ENCODE results near the gene CSDE1. TPM values are rescaled to one million over a fixed set of nuclear protein-coding genes. Genes with fewer than 3 reads are reported as not detected.
"Not testable (repeated sequence)": the region's sequence is repeated elsewhere in the genome, so short reads cannot be mapped to it uniquely, and the experiment has no call there.

The CSDE1 gene
- 915 and 1,392 TPM in 2 replicates for total RNA-seq
- polyA plus RNA-seq: 332 and 374 TPM in 2 replicates
- 303 and 332 TPM in 2 replicates for polyA plus RNA-seq (2012)
- 111 and 113 TPM in 2 replicates for polyA minus RNA-seq (ENCODE audit: low replicate concordance)

GRCh38 chr1:114757455-114758255 is at the start of gene CSDE1:
Gene CSDE1 (minus strand): TSS chr1:114757984. CDS start chr1:114739890, 18,094 bp downstream.
- Histone ChIP-seq H3K4me2 (ENCODE audit: extremely low read depth, insufficient read depth, low read length) (peak within 1 kb of the TSS; percentile 98), H3K79me2 (ENCODE audit: control insufficient read depth, insufficient read depth, low read length) (peaks cover 51% of the 10 kb centered on the region), H4K20me1 (ENCODE audit: control insufficient read depth, extremely low read depth, insufficient read depth, low read length) (peaks cover 16% of the 10 kb centered on the region), H3K27ac (ENCODE audit: insufficient read depth, low read length) (peak within 1 kb of the TSS; percentile 100), H3K9me3 (ENCODE audit: control insufficient read depth, insufficient read depth, low read depth, low read length) (no peaks in the 10 kb centered on the region), H3K27me3 (ENCODE audit: control insufficient read depth, insufficient read depth, low read length) (no peaks in the 10 kb centered on the region), H3K9ac (ENCODE audit: insufficient read depth, low read length) (peak within 1 kb of the TSS; percentile 100), H2AFZ (ENCODE audit: low read length) (peak within 1 kb of the TSS; percentile 91), H3K36me3 (ENCODE audit: control insufficient read depth, insufficient read depth, low read length) (no peaks in the 10 kb centered on the region), H3K4me3 (replicated peaks in 1 of 4; ENCODE audit: control extremely low read depth in 1 of 4, insufficient read depth in 1 of 4, low read depth in 3 of 4, low read length in 4 of 4) (peak within 1 kb of the TSS; percentile 95 to 100 (median 100)), H3K4me1 (ENCODE audit: control insufficient read depth, extremely low read depth, insufficient read depth, low read length) (peaks cover 3% of the 10 kb centered on the region)
- DNase-seq (ENCODE audit: low read depth in 2 of 2): peak; percentile 97 to 99
- TF ChIP-seq EZH2 (IDR thresholded peaks at IDR 0.05; ENCODE audit: low read length, missing control alignments): no peak
- TF ChIP-seq CTCF (conservative IDR thresholded peaks at IDR 0.05 in 1 of 2, IDR thresholded peaks at IDR 0.05 in 1 of 2; ENCODE audit: low read depth in 1 of 2, low read length in 2 of 2): peak; percentile 16 to 45

- H3K4me2 ChIP-seq (ENCODE audit: extremely low read depth, insufficient read depth, low read length); H3K9ac ChIP-seq (ENCODE audit: insufficient read depth, low read length); H3K4me3 ChIP-seq (replicated peaks in 1 of 4; ENCODE audit: control extremely low read depth in 1 of 4, insufficient read depth in 1 of 4, low read depth in 3 of 4, low read length in 4 of 4); H3K79me2 ChIP-seq (ENCODE audit: control insufficient read depth, insufficient read depth, low read length); DNase-seq (ENCODE audit: low read depth in 2 of 2); H2AFZ ChIP-seq (ENCODE audit: low read length); H4K20me1 ChIP-seq (ENCODE audit: control insufficient read depth, extremely low read depth, insufficient read depth, low read length); H3K27ac ChIP-seq (ENCODE audit: insufficient read depth, low read length); H3K27me3 ChIP-seq (ENCODE audit: control insufficient read depth, insufficient read depth, low read length); H3K9me3 ChIP-seq (ENCODE audit: control insufficient read depth, insufficient read depth, low read depth, low read length); H3K36me3 ChIP-seq (ENCODE audit: control insufficient read depth, insufficient read depth, low read length); H3K4me1 ChIP-seq (ENCODE audit: control insufficient read depth, extremely low read depth, insufficient read depth, low read length): not testable (repeated sequence)
Measured at GRCh38 chr1:114804449-114804848, 46.7 kb upstream of the CSDE1 start.

GRCh38 chr1:114803001-114803400 is 45.2 kb upstream of the CSDE1 start:
- Histone ChIP-seq H3K4me3 (replicated peaks in 1 of 4; ENCODE audit: control extremely low read depth in 1 of 4, insufficient read depth in 1 of 4, low read depth in 3 of 4, low read length in 4 of 4) (no peak overlapping the region), H3K9me3 (ENCODE audit: control insufficient read depth, insufficient read depth, low read depth, low read length) (no peaks in the 10 kb centered on the region), H2AFZ (ENCODE audit: low read length) (no peak overlapping the region), H3K36me3 (ENCODE audit: control insufficient read depth, insufficient read depth, low read length) (no peaks in the 10 kb centered on the region), H3K4me1 (ENCODE audit: control insufficient read depth, extremely low read depth, insufficient read depth, low read length) (no peaks in the 10 kb centered on the region), H3K27ac (ENCODE audit: insufficient read depth, low read length) (no peak overlapping the region), H3K27me3 (ENCODE audit: control insufficient read depth, insufficient read depth, low read length) (no peaks in the 10 kb centered on the region), H3K9ac (ENCODE audit: insufficient read depth, low read length) (no peak overlapping the region), H4K20me1 (ENCODE audit: control insufficient read depth, extremely low read depth, insufficient read depth, low read length) (no peaks in the 10 kb centered on the region), H3K79me2 (ENCODE audit: control insufficient read depth, insufficient read depth, low read length) (no peaks in the 10 kb centered on the region), H3K4me2 (ENCODE audit: extremely low read depth, insufficient read depth, low read length) (no peak overlapping the region)
- DNase-seq (ENCODE audit: low read depth in 2 of 2): no peak
- TF ChIP-seq CTCF (conservative IDR thresholded peaks at IDR 0.05 in 1 of 2, IDR thresholded peaks at IDR 0.05 in 1 of 2; ENCODE audit: low read depth in 1 of 2, low read length in 2 of 2) (no peak), EZH2 (IDR thresholded peaks at IDR 0.05; ENCODE audit: low read length, missing control alignments) (no peak)

Measured in fibroblast of lung (primary cell).